PC-3 (cell line): ENCODE measurements around the gene ZCCHC3. TPM values are rescaled to one million over a fixed set of nuclear protein-coding genes. Genes with fewer than 3 reads are reported as not detected.

Source experiments
- ATAC-seq: fragments of 200-7000 bp; cut with Tn5 transposase; 2 replicates; pipeline ENCODE4 v1.9.1; 2020; ENCODE audit warnings: mild to moderate bottlenecking, moderate library complexity
- BruUV-seq: library from RNA; stranded (reverse); fragments of 400-500 nt; replicated peaks from 2 replicates; lab custom pipeline; 2021; lab: Mats Ljungman, UMichigan
- CTCF ChIA-PET: fragments of 300-600 bp; sonication (Branson Sonifier 250); formaldehyde crosslinking; loops from one replicate; lab custom pipeline; 2022; ENCODE audit warnings: antibody characterized with exemption; lab: Charles Lee
- POLR2A ChIA-PET: fragments of 300-600 bp; sonication (Branson Sonifier 250); formaldehyde crosslinking; loops from one replicate; lab custom pipeline; 2022; ENCODE audit warnings: antibody characterized with exemption; ENCODE audit not compliant: unreplicated experiment; lab: Charles Lee
- DNase-seq: peaks from one replicate; pipeline ENCODE4 v3.0.0-alpha.2; 2015
- H2AFZ ChIP-seq: fragments of 300-600 bp; sonication (generic); 2 replicates; pipeline ENCODE4 v1.6.0; 2016; ENCODE audit warnings: antibody characterized with exemption, low read length
- H3F3A ChIP-seq: fragments of 300-600 bp; sonication (generic); one replicate; pipeline ENCODE4 v1.6.0; 2017; ENCODE audit warnings: antibody characterized with exemption, low read length, control low read depth, mild to moderate bottlenecking; ENCODE audit not compliant: unreplicated experiment
- H3K27ac ChIP-seq: fragments of 300-600 bp; sonication (generic); 2 replicates; pipeline ENCODE4 v1.5.1; 2016; ENCODE audit warnings: mild to moderate bottlenecking, low read length
- H3K27me3 ChIP-seq: fragments of 300-600 bp; sonication (generic); 2 replicates; pipeline ENCODE4 v1.6.1; 2016; ENCODE audit warnings: low read length, mixed read lengths
- H3K36me3 ChIP-seq: fragments of 300-600 bp; sonication (generic); 2 replicates; pipeline ENCODE4 v1.6.1; 2016; ENCODE audit warnings: low read depth, mixed run types, low read length, mixed read lengths
- H3K4me1 ChIP-seq: fragments of 300-600 bp; sonication (generic); 2 replicates; pipeline ENCODE4 v1.5.1; 2016; ENCODE audit warnings: low read length; ENCODE audit not compliant: insufficient read depth
- H3K4me2 ChIP-seq: fragments of 300-600 bp; sonication (generic); 2 replicates; pipeline ENCODE4 v1.6.0; 2016; ENCODE audit warnings: low read length
- H3K4me3 ChIP-seq: fragments of 300-600 bp; sonication (generic); 2 replicates; pipeline ENCODE4 v1.5.1; 2016; ENCODE audit warnings: mild to moderate bottlenecking, low read length, mixed read lengths
- H3K79me2 ChIP-seq: fragments of 300-600 bp; sonication (generic); 2 replicates; pipeline ENCODE4 v1.6.1; 2017; ENCODE audit warnings: low read length, mixed read lengths
- H3K9ac ChIP-seq: fragments of 300-600 bp; sonication (generic); 2 replicates; pipeline ENCODE4 v1.6.0; 2016; ENCODE audit warnings: mild to moderate bottlenecking, low read length
- H3K9me2 ChIP-seq: fragments of 300-600 bp; sonication (generic); replicated peaks from 2 replicates; pipeline ENCODE4 v1.6.1; 2016; ENCODE audit warnings: mixed run types, low read length, mixed read lengths
- H3K9me3 ChIP-seq: fragments of 300-600 bp; sonication (generic); 2 replicates; pipeline ENCODE4 v1.6.1; 2016; ENCODE audit warnings: low read length, mixed read lengths
- H4K20me1 ChIP-seq: fragments of 300-600 bp; sonication (generic); 2 replicates; pipeline ENCODE4 v1.6.1; 2016; ENCODE audit warnings: low read length, mixed read lengths
- CTCF ChIP-seq: fragments of 300-600 bp; sonication (generic); conservative IDR thresholded peaks from 2 replicates; pipeline ENCODE4 v1.5.1; 2017; ENCODE audit warnings: antibody characterized with exemption, low read depth, mild to moderate bottlenecking, low read length
- EZH2 ChIP-seq: fragments of 300-600 bp; sonication (generic); IDR thresholded peaks from one replicate; pipeline ENCODE4 v1.6.1; 2017; ENCODE audit warnings: antibody characterized with exemption, mild to moderate bottlenecking, low read length; ENCODE audit not compliant: unreplicated experiment
- EZH2phosphoT487 ChIP-seq: fragments of 300-600 bp; sonication (generic); IDR thresholded peaks from 2 replicates; pipeline ENCODE4 v1.6.1; 2018; ENCODE audit warnings: mild to moderate bottlenecking, antibody characterized with exemption, low read length, borderline replicate concordance
- intact Hi-C: fragments of 100-400 bp; cut with micrococcal nuclease; formaldehyde crosslinking; loops from 2 replicates; pipeline ENCODE4 v1.9.0; 2023
- total RNA-seq: library from RNA; depleted of rRNA; stranded (reverse); fragments of >200 nt; gene quantifications from 2 replicates; pipeline ENCODE4 v1.2.3, GENCODE V29; 2014

The ZCCHC3 gene
- total RNA-seq, 1 experiment from 2014 or later: 18.5 TPM

GRCh38 chr20:326645-327185, 29.3 kb downstream of the ZCCHC3 start:
- BruUV-seq: no TSS peak
- H4K20me1 ChIP-seq: peaks cover 5% of the 10 kb centered on the region
- peak overlapping the region; percentile 74 for H3K4me3 ChIP-seq
- H3K36me3 ChIP-seq: no peaks in the 10 kb centered on the region
- H3K27me3 ChIP-seq: no peaks in the 10 kb centered on the region
- H3K9me2 ChIP-seq: no peaks in the 10 kb centered on the region
- H2AFZ ChIP-seq: peak overlapping the region; percentile 68
- H3K4me2 ChIP-seq: peak overlapping the region; percentile 90
- ChIA-PET POLR2A (no interaction called here), CTCF (no interaction called here)
- intact Hi-C loops: loop anchor here (5.0 kb wide), 1 partner anchor 89 kb away; no protein-coding TSS in a partner anchor
- DNase-seq: peak; percentile 37
- no peak for TF ChIP-seq EZH2phosphoT487
- peak; percentile 10; the same call in 1 of the 2 replicates for TF ChIP-seq CTCF
- peak overlapping the region; percentile 61 for H3K9ac ChIP-seq
- H3K4me1 ChIP-seq: peaks cover 33% of the 10 kb centered on the region
- peaks cover 26% of the 10 kb centered on the region for H3K79me2 ChIP-seq
- 0 out of 2 replicates have a peak, but pooled peaks have one; percentile 0 for ATAC-seq
- no peaks in the 10 kb centered on the region for H3K9me3 ChIP-seq
- H3K27ac ChIP-seq: no peak overlapping the region; the same call in 1 of the 2 replicates
- no peaks in the 10 kb centered on the region for H3F3A ChIP-seq

GRCh38 chr20:327186-328026, 30.0 kb downstream of the ZCCHC3 start:
- TSS peak; percentile 69 for BruUV-seq
- Histone ChIP-seq H3K27ac (peak overlapping the region; percentile 1; the same call in 1 of the 2 replicates), H2AFZ (peak overlapping the region; percentile 64), H3K4me1 (peaks cover 33% of the 10 kb centered on the region), H3K79me2 (peaks cover 26% of the 10 kb centered on the region), H4K20me1 (peaks cover 5% of the 10 kb centered on the region), H3K4me3 (peak overlapping the region; percentile 74), H3K36me3 (no peaks in the 10 kb centered on the region), H3K27me3 (no peaks in the 10 kb centered on the region), H3F3A (no peaks in the 10 kb centered on the region), H3K9me3 (no peaks in the 10 kb centered on the region), H3K9me2 (no peaks in the 10 kb centered on the region), H3K9ac (peak overlapping the region; percentile 61), H3K4me2 (peak overlapping the region; percentile 90)
- ATAC-seq: peak; percentile 12
- CTCF ChIA-PET: no interaction called here
- TF ChIP-seq CTCF (no peak), EZH2 (no peak), EZH2phosphoT487 (no peak)
- POLR2A ChIA-PET: no interaction called here
- peak; percentile 94 for DNase-seq
- intact Hi-C loops: loop anchor here (5.0 kb wide), 1 partner anchor 90 kb away; no protein-coding TSS in a partner anchor
